GM21528 (cell line): ENCODE results near the gene SMARCD2.
A peak's percentile ranks its signal among the peaks of the same experiment; 100 is the strongest.
"Not testable (repeated sequence)": the region's sequence is repeated elsewhere in the genome, so short reads cannot be mapped to it uniquely, and the experiment has no call there.

Experiments used
- ATAC-seq: cut with Tn5 transposase; IDR thresholded peaks from one replicate; pipeline ENCODE4 v1.9.1; 2021; ENCODE audit warnings: mild to moderate bottlenecking, moderate library complexity; ENCODE audit not compliant: unreplicated experiment, low FRiP score

SMARCD2 gene

GRCh38 chr17:63853260-63853659, 10.8 kb upstream of the SMARCD2 start:
- no peak for ATAC-seq

- ATAC-seq: no peak
Measured at GRCh38 chr17:63850401-63850800, 7.9 kb upstream of the SMARCD2 start.

- ATAC-seq: peak; percentile 70
Measured at GRCh38 chr17:63848834-63849689, 6.6 kb upstream of the SMARCD2 start.

DNA sequence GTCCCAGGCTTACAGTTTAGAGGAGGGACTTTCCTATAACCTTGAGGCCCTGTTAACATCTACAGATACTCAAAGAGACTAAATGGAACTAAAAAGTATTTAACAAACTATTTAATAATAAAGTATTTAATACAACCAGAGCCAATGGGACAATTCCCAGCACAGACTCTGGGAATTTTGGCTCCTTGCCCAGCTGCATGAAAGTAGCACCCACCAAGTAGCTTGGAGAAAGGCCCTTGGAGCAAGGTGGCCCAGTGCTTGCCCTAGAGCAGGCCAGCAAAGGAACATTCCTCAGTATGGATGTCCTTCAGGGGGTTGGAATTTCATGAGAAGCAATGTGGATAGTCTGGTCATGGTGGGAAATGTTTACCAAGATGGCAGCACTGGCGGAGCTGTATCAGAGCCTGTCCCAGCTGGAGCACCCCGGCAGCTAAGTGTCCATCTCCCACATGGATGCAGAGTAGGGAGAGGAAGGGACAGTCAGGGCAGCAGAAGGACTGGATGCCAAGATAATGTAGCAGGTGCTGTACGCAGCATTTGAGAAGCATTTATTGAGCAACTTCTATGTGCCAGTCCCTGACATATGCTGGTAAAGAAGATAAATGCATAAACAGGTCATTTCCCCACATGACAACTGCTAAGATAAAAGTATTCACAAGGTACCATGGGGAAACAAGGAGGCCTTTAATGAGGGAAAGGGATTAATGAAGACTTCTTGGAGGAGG, 5.2 kb upstream of the SMARCD2 start:
- no peak for ATAC-seq

GRCh38 chr17:63845509-63845908, 3.0 kb upstream of the SMARCD2 start:
- ATAC-seq: no peak

DNA sequence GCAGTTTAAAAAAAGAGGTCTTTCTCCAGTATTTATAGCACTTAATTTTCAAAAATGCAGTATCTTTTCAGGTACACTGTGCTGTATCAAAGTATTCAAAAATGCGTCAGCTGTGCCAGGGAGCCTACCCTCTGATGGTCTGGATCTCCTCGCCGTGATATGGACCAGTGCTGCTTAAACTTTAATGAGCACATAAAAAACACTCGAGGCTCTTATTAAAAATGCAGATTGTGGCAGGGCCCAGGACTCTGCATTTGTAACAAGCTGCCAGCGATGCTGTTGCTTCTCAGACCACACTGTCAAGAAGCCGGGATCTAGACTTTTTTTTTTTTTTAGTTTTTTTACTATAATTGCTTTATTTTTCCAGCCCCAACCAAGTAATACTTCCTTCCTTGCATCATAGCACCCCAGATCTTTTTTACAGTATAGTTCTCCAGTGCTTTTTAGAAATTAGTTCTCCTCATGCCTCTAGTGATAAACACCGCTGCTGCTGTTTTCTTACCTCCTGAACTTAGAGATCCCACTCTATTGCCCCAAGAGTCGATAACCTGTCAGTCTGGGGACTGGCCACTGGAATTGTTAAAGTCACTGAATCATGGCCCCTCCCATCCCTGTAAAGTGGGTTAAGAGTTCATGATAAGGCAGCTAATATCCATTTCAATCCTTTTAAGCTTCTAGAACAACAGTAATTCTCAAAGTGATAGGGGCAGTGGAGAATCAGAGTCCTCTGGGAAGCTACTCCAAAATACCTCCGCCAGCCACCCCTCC, 1.6 kb upstream of the SMARCD2 start:
- ATAC-seq: no peak

GRCh38 chr17:63843387-63843888, 953 bp upstream of the SMARCD2 start:
- not testable (repeated sequence) for ATAC-seq

DNA sequence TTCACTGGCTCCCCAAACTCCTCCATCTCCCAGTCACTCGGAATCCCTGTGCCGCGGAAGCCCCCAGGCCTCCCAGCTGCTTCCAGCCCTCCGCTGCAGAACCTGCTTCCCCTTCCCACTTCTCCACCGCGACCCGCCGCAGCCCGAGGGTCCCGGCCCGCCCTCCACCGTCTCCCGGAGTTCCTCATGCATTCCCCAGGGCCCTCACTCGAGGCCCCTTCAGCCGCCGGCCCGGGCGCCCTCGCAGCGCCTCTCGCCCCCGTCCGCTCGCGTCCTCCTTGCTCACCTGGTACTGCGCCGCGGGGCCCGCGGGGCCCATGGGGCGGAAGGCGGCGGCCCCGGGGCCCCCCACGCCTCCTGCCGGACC, 329 bp downstream of the SMARCD2 start:
- ATAC-seq: no peak

- ATAC-seq: no peak
Measured at GRCh38 chr17:63841350-63842172, 924 bp downstream of the SMARCD2 start.

DNA sequence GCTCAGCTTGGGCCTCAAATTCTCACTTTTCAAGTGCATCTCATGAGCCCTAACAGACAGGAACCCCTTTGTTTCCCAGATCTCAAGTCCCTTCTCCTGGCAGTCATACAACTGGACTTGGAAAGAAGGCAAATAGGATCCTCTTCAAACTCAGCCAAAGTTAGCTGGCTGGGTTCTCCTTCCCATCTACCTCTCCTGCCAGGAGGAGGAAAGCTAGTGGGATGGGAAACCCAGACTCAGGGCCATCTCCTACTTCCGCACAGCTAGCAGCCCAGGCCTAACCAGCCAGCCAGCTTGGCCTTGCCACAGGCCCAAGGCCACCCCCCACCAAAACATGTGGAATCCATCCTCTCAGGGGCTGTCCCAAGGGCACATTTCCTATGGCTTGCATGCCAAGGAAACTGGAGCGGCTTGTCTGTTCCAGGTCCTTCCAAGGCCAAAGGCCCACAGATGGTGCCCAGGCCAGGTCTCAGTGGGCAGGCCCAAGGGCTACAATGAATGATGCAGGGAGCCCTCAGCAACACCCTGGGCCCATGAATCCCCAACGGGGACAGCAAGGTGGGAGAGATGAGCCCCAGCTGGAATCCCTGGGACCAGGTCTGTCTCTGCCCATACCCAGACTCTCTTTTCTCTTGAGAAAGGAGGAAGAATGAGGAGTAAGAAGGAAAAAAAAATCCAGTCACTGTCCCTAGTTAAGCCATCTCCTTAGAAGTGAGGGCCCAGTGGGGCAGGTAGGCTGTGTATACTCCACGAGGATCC, 1.7 kb downstream of the SMARCD2 start:
- no peak for ATAC-seq

DNA sequence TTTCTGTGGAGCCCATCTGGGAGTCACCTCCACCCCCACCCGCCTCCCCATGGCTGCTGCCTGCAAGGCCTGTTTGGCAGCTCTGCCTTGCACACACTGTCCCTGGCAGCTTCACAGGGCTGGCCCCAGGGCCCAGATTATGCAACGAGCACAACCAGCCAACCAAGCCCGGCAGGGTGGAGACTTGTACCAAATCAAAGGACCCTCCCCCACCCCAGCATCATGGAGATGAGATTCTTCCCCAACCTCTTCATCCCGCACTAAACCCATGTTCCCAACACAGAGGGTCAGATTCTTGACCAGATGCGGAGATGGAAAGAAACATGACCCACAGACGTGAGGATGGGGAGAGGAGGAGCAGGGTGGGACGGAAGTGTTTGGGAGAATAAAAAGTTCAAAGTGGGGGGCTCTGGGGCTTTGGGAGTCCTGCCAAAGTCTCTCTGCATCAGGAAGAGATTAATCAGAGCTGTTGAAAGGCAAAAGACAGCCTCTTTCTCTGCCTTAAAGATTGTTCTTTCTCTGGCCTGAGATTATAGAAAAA, 3.8 kb downstream of the SMARCD2 start:
- no peak for ATAC-seq

- no peak for ATAC-seq
Measured at GRCh38 chr17:63837962-63838600, 4.4 kb downstream of the SMARCD2 start.

GRCh38 chr17:63837480-63837879, 5.0 kb downstream of the SMARCD2 start:
- no peak for ATAC-seq

- ATAC-seq: no peak
Measured at GRCh38 chr17:63836811-63837210, 5.7 kb downstream of the SMARCD2 start.

DNA sequence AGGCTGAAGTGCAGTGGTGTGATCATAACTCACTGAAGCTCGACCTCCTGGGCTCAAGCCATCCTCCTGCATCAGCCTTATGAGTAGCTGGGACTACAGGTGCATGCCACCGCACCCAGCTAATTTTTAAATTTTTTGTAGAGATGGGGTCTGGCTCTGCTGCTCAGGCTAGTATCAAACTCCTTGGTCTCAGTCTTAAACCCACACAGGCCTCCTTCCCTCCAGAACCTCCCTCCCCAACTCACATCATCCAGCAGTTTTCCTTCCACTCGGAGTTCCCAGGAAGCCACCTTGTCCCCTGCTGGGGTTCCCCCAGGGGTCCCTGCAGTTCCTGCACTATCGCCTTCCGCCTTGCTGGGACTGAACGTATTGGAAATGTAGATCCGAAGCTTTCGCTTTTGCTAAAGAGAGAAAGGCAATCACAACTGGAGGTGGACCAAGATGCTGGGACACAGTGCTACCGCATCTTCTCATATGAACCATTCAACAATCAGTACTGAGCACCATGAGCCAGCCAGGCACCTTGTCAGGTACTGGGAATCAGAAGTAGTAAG, 7.2 kb downstream of the SMARCD2 start:
- no peak for ATAC-seq

GRCh38 chr17:63834431-63835166, 7.9 kb downstream of the SMARCD2 start:
- peak; percentile 55 for ATAC-seq

DNA sequence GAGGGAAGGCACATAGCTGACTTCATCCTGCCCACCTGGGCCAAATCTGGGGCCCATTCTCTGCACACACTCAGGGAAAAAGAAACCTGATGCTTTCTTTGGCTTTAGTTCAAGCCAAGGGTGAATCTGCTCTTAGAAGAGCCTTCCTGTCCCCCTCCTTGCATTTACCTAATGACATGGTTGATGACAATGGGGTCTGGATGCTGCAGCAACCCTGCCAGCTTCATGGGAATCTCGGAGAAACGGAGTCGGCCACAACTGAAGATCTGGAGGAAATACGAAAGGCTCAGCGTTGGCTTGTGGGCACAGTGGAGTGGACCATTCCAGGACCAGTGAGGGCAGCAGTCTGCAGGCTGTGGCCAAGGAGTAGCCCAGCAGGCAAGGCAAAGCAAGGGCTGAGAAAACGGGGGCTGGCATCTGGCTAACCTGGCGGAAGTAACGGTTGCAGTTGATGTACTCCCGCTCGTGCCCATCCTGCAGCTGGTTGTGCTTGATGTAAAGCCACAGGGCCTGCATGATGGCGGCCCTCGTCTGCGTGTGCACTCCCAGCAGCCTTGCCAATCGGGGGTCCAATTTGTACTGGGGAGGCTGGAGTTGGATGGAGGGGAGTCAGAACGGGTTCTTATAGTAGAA, 8.6 kb downstream of the SMARCD2 start:
- ATAC-seq: no peak
